IPS DF 6.9 (cell line): ENCODE results near the gene SLC23A2.

ENCODE experiments used
- DNase-seq: peaks from one replicate; pipeline ENCODE4 v3.0.0-alpha.2; 2013; ENCODE audit warnings: low read depth, low spot score
- H3K27ac ChIP-seq: one replicate; pipeline ENCODE4 v1.5.1; 2013; ENCODE audit warnings: low read length, control low read depth
- H3K27me3 ChIP-seq: 2 replicates; pipeline ENCODE4 v1.6.1; 2013; ENCODE audit warnings: mild to moderate bottlenecking, low read length; ENCODE audit not compliant: control insufficient read depth, insufficient read depth
- H3K36me3 ChIP-seq: 2 replicates; pipeline ENCODE4 v1.6.1; 2013; ENCODE audit warnings: low read length; ENCODE audit not compliant: control insufficient read depth, insufficient read depth
- H3K4me1 ChIP-seq: 2 replicates; pipeline ENCODE4 v1.6.1; 2013; ENCODE audit warnings: low read length; ENCODE audit not compliant: control insufficient read depth, insufficient read depth
- H3K4me3 ChIP-seq: 2 replicates; pipeline ENCODE4 v1.5.1; 2013; ENCODE audit warnings: mild to moderate bottlenecking, low read length
- H3K9me3 ChIP-seq: 2 replicates; pipeline ENCODE4 v1.6.1; 2013; ENCODE audit warnings: low read length, inconsistent platforms; ENCODE audit not compliant: control insufficient read depth, insufficient read depth
- WGBS: extraction: QIAGEN DNeasy Blood & Tissue Kit; methylation state at CpG from one replicate; pipeline ENCODE4 v1.1.7; 2013; ENCODE audit warnings: mixed read lengths, missing lambda C conversion rate; ENCODE audit not compliant: insufficient read length, insufficient coverage; 5-methylcytosine and 5-hydroxymethylcytosine counted together

SLC23A2 gene

DNA sequence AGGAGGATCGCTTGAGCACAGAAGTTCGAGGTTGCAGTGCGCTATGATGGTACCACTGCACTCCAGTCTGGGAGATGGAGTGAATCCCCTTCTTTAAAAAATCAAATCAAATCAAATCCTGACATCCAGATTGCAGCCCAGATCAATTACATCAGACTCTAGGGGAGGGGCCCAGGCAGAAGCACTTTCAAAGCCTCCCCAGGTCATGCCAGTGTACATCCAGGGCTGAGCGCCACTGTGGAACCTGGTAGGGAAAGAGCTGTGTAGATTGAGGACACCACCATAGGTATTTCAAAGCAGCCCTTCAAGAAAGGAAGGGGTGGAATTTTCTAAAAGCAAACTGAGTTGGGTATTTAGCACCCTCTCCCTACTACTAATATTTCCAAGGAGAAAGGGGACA lies 190.1 kb downstream of the SLC23A2 start:
- Histone ChIP-seq H3K9me3 (no peaks in the 10 kb centered on the region), H3K4me3 (no peak overlapping the region), H3K4me1 (peaks cover 4% of the 10 kb centered on the region), H3K36me3 (no peaks in the 10 kb centered on the region), H3K27me3 (no peaks in the 10 kb centered on the region), H3K27ac (no peak overlapping the region)
- no peak for DNase-seq
- WGBS, result no CpG with 5 or more reads among the region's 4 CpGs

GRCh38 chr20:4810426-4811019 lies 190.8 kb downstream of the SLC23A2 start:
- no CpG with 5 or more reads among the region's 8 CpGs for WGBS
- no peak overlapping the region for H3K27ac ChIP-seq
- DNase-seq, result no peak
- H3K36me3 ChIP-seq, result no peaks in the 10 kb centered on the region
- H3K27me3 ChIP-seq, result no peaks in the 10 kb centered on the region
- peaks cover 4% of the 10 kb centered on the region for H3K4me1 ChIP-seq
- no peaks in the 10 kb centered on the region for H3K9me3 ChIP-seq
- no peak overlapping the region for H3K4me3 ChIP-seq

- H3K9me3 ChIP-seq, result no peaks in the 10 kb centered on the region
- WGBS, result no CpG with 5 or more reads among the region's 8 CpGs
- DNase-seq, result no peak
- peaks cover 3% of the 10 kb centered on the region for H3K4me1 ChIP-seq
- H3K27ac ChIP-seq, result no peak overlapping the region
- no peaks in the 10 kb centered on the region for H3K27me3 ChIP-seq
- H3K4me3 ChIP-seq, result no peak overlapping the region
- no peaks in the 10 kb centered on the region for H3K36me3 ChIP-seq
Observed at GRCh38 chr20:4809707-4810106, 191.6 kb downstream of the SLC23A2 start.

DNA sequence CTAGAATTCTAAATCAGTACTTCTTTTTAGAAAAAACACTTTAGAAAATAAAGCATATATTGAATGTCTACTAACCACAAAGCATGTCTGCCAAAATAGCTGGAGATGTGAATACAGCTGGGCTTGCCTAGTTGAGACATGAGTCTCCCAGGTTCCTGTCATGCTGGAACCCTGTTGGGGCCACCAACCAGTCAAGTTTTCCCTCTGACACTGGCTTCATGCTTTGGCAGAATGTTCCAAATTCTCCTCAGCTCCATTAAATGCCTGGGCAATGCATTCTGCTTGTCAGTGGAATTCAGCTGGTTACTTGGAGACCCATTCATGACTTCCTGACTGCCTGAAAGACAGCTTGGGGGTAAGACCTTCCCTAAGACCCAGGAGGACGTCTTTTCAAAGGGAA lies 192.4 kb downstream of the SLC23A2 start:
- no peak overlapping the region for H3K27ac ChIP-seq
- H3K9me3 ChIP-seq, result no peaks in the 10 kb centered on the region
- H3K27me3 ChIP-seq, result no peaks in the 10 kb centered on the region
- H3K36me3 ChIP-seq, result no peaks in the 10 kb centered on the region
- DNase-seq, result no peak
- no CpG with 5 or more reads among the region's 1 CpG for WGBS
- H3K4me1 ChIP-seq, result peaks cover 3% of the 10 kb centered on the region; the same call in 1 of the 2 replicates
- no peak overlapping the region for H3K4me3 ChIP-seq

GRCh38 chr20:4805663-4806449 lies 195.5 kb downstream of the SLC23A2 start:
- H3K36me3 ChIP-seq, result no peaks in the 10 kb centered on the region
- WGBS, result no CpG with 5 or more reads among the region's 18 CpGs
- no peak for DNase-seq

GRCh38 chr20:4802527-4802926 lies 198.8 kb downstream of the SLC23A2 start:
- no peak overlapping the region for H3K4me3 ChIP-seq
- DNase-seq, result no peak
- H3K36me3 ChIP-seq, result no peaks in the 10 kb centered on the region
- no peak overlapping the region for H3K27ac ChIP-seq
- WGBS, result no CpG with 5 or more reads among the region's 3 CpGs
- no peaks in the 10 kb centered on the region for H3K4me1 ChIP-seq
- no peaks in the 10 kb centered on the region for H3K9me3 ChIP-seq
- H3K27me3 ChIP-seq, result no peaks in the 10 kb centered on the region

More at GRCh38 chr20:4805663-4806449, 195.5 kb downstream of the SLC23A2 start:
- H3K4me1 ChIP-seq, result peaks cover 3% of the 10 kb centered on the region; the same call in 1 of the 2 replicates
- no peak overlapping the region for H3K27ac ChIP-seq
- no peaks in the 10 kb centered on the region for H3K9me3 ChIP-seq
- no peak overlapping the region for H3K4me3 ChIP-seq
- no peaks in the 10 kb centered on the region for H3K27me3 ChIP-seq
